Measurements from ENCODE around the gene TUBA8.

- TF ChIP-seq POLR2A (IDR thresholded peaks at IDR 0.05) (no peak), CTCF (IDR thresholded peaks at IDR 0.05) (no peak)
Observed at GRCh38 chr22:18126606-18127005, 16.0 kb downstream of the TUBA8 start.

Data from thyroid gland (tissue), 4 donors.